SK-N-SH (cell line): ENCODE measurements around the gene MADD.

ENCODE experiments used
- GABPA ChIP-seq: IDR thresholded peaks from 2 replicates; pipeline ENCODE4 v1.4.0; 2012; ENCODE audit warnings: low read depth, mild to moderate bottlenecking
- RAD21 ChIP-seq: IDR thresholded peaks from 2 replicates; pipeline ENCODE4 v1.6.1; 2012; ENCODE audit warnings: mild to moderate bottlenecking, low read length
- TAF1 ChIP-seq: IDR thresholded peaks from 2 replicates; pipeline ENCODE4 v1.6.1; 2012; ENCODE audit warnings: low read depth, mild to moderate bottlenecking, low read length, moderate library complexity, borderline replicate concordance
- TF ChIP-seq, protein P1 (sequence below): IDR thresholded peaks from 2 replicates; pipeline ENCODE4 v1.4.0; 2012; ENCODE audit warnings: low read depth, borderline replicate concordance

DNA sequence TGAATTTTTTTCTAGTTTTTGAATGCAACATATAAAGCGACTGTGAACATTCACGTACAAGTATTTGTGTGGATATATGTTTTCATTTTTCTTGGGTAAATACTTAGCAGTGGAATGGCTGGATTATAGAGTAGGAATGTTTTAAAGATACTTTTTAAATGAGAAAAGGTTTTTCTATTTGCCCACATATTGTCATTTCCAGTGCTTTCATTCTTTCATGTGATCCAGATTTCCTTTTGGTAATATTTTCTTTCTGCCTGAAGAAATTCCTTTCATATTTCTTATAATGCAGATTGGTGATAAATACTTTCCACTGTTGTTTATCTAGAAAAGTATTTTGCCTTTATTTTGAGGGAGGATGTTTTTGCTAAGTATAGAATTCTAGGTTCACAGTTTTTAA, 47.2 kb upstream of the MADD start:
- TF ChIP-seq, protein P1, sequence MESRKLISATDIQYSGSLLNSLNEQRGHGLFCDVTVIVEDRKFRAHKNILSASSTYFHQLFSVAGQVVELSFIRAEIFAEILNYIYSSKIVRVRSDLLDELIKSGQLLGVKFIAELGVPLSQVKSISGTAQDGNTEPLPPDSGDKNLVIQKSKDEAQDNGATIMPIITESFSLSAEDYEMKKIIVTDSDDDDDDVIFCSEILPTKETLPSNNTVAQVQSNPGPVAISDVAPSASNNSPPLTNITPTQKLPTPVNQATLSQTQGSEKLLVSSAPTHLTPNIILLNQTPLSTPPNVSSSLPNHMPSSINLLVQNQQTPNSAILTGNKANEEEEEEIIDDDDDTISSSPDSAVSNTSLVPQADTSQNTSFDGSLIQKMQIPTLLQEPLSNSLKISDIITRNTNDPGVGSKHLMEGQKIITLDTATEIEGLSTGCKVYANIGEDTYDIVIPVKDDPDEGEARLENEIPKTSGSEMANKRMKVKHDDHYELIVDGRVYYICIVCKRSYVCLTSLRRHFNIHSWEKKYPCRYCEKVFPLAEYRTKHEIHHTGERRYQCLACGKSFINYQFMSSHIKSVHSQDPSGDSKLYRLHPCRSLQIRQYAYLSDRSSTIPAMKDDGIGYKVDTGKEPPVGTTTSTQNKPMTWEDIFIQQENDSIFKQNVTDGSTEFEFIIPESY, result no peak
- no peak for TF ChIP-seq RAD21
- TF ChIP-seq TAF1, result no peak
- no peak for TF ChIP-seq GABPA
